Vagina (tissue), 2 donors: ENCODE results near the gene ITGAE.
A peak's percentile ranks its signal among the peaks of the same experiment; 100 is the strongest.

Experiments
- POLR2A ChIP-seq, 2 donors: fragments of 450-650 bp; IDR thresholded peaks; one replicate each; pipeline ENCODE4 v1.6.1; 2017; ENCODE audit warnings: antibody characterized with exemption in 2 of 2, mild to moderate bottlenecking in 2 of 2, moderate library complexity in 2 of 2
- POLR2AphosphoS5 ChIP-seq, 2 donors: sonication (generic); formaldehyde crosslinking; IDR thresholded peaks; one replicate each; pipeline ENCODE4 v1.9.0; 2017; ENCODE audit warnings: antibody characterized with exemption in 2 of 2, mild to moderate bottlenecking in 2 of 2, low read depth in 1 of 2; ENCODE audit not compliant: insufficient read depth in 1 of 2
- TF ChIP-seq, protein P1 (sequence below), 3 experiments: fragments of 450-650 bp in 2 of 3; fragments of 200-600 bp in 1 of 3; sonication (generic) in 1 of 3; IDR thresholded peaks; one replicate each; pipeline ENCODE4 v1.5.1; 2017 to 2019; ENCODE audit warnings: antibody characterized with exemption in 3 of 3, mild to moderate bottlenecking in 2 of 3, moderate library complexity in 2 of 3

DNA sequence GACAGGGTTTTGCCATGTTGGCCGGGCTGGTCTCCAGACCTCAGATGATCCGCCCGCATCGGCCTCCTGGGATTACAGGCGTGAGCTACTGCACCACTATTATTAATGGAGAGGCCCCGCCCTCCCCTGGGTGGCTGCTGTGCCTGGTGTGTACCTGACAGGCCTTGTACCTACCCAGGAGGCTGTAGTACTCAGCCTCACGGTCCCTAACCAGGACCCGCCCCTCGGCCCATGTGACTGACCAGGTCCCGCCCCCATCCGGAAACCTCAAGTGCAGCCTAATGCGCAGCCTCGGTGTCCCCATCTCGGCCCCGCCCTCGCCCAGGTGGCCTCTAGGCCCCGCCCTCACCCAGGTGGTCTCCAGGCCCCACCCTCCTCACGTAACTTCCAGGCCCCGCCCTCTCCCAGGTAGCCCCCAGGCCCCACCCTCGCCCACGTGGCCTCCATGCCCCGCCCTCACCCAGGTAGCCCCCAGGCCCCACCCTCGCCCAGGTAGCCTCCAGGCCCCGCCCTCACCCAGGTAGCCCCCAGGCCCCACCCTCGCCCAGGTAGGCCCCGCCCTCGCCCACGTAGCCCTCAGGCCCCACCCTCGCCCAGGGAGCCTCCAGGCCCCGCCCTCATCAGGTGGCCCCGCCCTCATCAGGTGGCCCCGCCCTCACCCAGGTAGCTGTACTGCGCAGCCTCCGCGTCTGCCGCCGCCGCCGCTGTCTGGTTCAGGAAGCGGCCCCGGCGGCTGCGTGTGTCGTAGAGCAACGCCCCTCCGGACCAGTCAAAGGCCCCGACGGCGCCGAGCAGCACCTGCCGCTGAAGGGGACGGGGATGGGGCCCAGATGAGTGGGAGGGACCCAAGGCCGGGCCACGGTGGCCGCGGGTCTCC lies 46.3 kb downstream of the ITGAE start:
- TF ChIP-seq POLR2A (IDR thresholded peaks at IDR 0.05) (no peak), POLR2AphosphoS5 (IDR thresholded peaks at IDR 0.05; ENCODE audit: insufficient read depth in 1 of 2, low read depth in 1 of 2) (peak; percentile 42 to 59)
- TF ChIP-seq, protein P1, sequence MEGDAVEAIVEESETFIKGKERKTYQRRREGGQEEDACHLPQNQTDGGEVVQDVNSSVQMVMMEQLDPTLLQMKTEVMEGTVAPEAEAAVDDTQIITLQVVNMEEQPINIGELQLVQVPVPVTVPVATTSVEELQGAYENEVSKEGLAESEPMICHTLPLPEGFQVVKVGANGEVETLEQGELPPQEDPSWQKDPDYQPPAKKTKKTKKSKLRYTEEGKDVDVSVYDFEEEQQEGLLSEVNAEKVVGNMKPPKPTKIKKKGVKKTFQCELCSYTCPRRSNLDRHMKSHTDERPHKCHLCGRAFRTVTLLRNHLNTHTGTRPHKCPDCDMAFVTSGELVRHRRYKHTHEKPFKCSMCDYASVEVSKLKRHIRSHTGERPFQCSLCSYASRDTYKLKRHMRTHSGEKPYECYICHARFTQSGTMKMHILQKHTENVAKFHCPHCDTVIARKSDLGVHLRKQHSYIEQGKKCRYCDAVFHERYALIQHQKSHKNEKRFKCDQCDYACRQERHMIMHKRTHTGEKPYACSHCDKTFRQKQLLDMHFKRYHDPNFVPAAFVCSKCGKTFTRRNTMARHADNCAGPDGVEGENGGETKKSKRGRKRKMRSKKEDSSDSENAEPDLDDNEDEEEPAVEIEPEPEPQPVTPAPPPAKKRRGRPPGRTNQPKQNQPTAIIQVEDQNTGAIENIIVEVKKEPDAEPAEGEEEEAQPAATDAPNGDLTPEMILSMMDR (IDR thresholded peaks at IDR 0.05), result no peak
